K562 (cell line): ENCODE results near the gene DHRS3. TPM values are rescaled to one million over a fixed set of nuclear protein-coding genes. Genes with fewer than 3 reads are reported as not detected.
A peak's percentile ranks its signal among the peaks of the same experiment; 100 is the strongest.

Experiments used
- ASH1L ChIP-seq: fragments of 450-650 bp; IDR thresholded peaks from 2 replicates; pipeline ENCODE4 v1.6.1; 2018; ENCODE audit warnings: borderline replicate concordance, mild to moderate bottlenecking, low read depth; ENCODE audit not compliant: partially characterized antibody
- BRD9 ChIP-seq: fragments of 450-650 bp; IDR thresholded peaks from 2 replicates; pipeline ENCODE4 v1.6.1; 2018; ENCODE audit warnings: low read depth; ENCODE audit not compliant: partially characterized antibody
- CAMTA2 ChIP-seq: fragments of 250-450 bp; sonication (Bioruptor Pico); conservative IDR thresholded peaks from 2 replicates; pipeline ENCODE4 v1.5.1; 2022
- ELF4 ChIP-seq: fragments of 450-650 bp; formaldehyde crosslinking; IDR thresholded peaks from 2 replicates; pipeline ENCODE4 v1.4.0; 2022; ENCODE audit warnings: missing genetic modification characterization
- EP300 ChIP-seq: IDR thresholded peaks from 2 replicates; pipeline ENCODE4 v1.6.1; 2012; ENCODE audit warnings: low read length, improper control_type of control experiment
- ETS1 ChIP-seq: conservative IDR thresholded peaks from 2 replicates; pipeline ENCODE4 v1.6.1; 2011; ENCODE audit warnings: low read depth, mild to moderate bottlenecking, low read length; ENCODE audit not compliant: control insufficient read depth
- FOXA3 ChIP-seq, 2 experiments: fragments of 450-650 bp in 1 of 2; sonication (generic) in 1 of 2; formaldehyde crosslinking; IDR thresholded peaks in 1 of 2; conservative IDR thresholded peaks in 1 of 2; 2 replicates each; pipeline versions ENCODE4 v1.4.0 to v1.8.0; 2020 to 2022; ENCODE audit warnings: mild to moderate bottlenecking in 2 of 2, missing genetic modification reagents in 1 of 2
- GABPB1 ChIP-seq: sonication (generic); formaldehyde crosslinking; IDR thresholded peaks from 2 replicates; pipeline ENCODE4 v1.8.0; 2022; ENCODE audit warnings: mild to moderate bottlenecking, missing genetic modification reagents
- GATA2 ChIP-seq: sonication (generic); formaldehyde crosslinking; IDR thresholded peaks from 2 replicates; pipeline ENCODE4 v1.4.0; 2020; ENCODE audit warnings: mild to moderate bottlenecking, missing genetic modification reagents
- HMG20B ChIP-seq: fragments of 250-450 bp; sonication (Bioruptor Pico); IDR thresholded peaks from 2 replicates; pipeline ENCODE4 v1.5.0; 2021; ENCODE audit warnings: mild to moderate bottlenecking
- KDM2B ChIP-seq: fragments of 250-450 bp; sonication (Bioruptor Pico); IDR thresholded peaks from 2 replicates; pipeline ENCODE4 v1.8.0; 2021; ENCODE audit warnings: mild to moderate bottlenecking, moderate library complexity
- MLLT1 ChIP-seq, 2 experiments: fragments of 450-650 bp; IDR thresholded peaks; 2 replicates each; pipeline ENCODE4 v1.6.1; 2016
- NCOA1 ChIP-seq: fragments of 450-650 bp; IDR thresholded peaks from 2 replicates; pipeline ENCODE4 v1.6.1; 2016; ENCODE audit warnings: low read depth
- PREB ChIP-seq: sonication (generic); formaldehyde crosslinking; IDR thresholded peaks from 2 replicates; pipeline ENCODE4 v1.8.1; 2023; ENCODE audit warnings: mild to moderate bottlenecking, missing genetic modification reagents
- SIN3B ChIP-seq: fragments of 450-650 bp; IDR thresholded peaks from 2 replicates; pipeline ENCODE4 v1.6.1; 2017; ENCODE audit warnings: low read depth, mild to moderate bottlenecking, moderate library complexity
- STAT5A ChIP-seq: IDR thresholded peaks from 2 replicates; pipeline ENCODE4 v1.6.1; 2012; ENCODE audit warnings: low read length, inconsistent platforms, borderline replicate concordance
- THRAP3 ChIP-seq: fragments of 450-650 bp; IDR thresholded peaks from 2 replicates; pipeline ENCODE4 v1.6.1; 2016; ENCODE audit warnings: mild to moderate bottlenecking, inconsistent platforms, borderline replicate concordance
- THRB ChIP-seq: fragments of 450-650 bp; formaldehyde crosslinking; conservative IDR thresholded peaks from 2 replicates; pipeline ENCODE4 v1.4.0; 2022; ENCODE audit warnings: mild to moderate bottlenecking, missing genetic modification characterization
- ZNF311 ChIP-seq: fragments of 250-450 bp; sonication (Bioruptor Pico); IDR thresholded peaks from 2 replicates; pipeline ENCODE4 v1.4.0; 2020; ENCODE audit warnings: mild to moderate bottlenecking, moderate library complexity
- ZNF584 ChIP-seq: fragments of 200-800 bp; sonication (Bioruptor generic); IDR thresholded peaks from 2 replicates; pipeline ENCODE4 v1.6.1; 2016; ENCODE audit warnings: low read depth, mild to moderate bottlenecking, missing genetic modification characterization, missing compliant biosample characterization
- ZNF696 ChIP-seq: fragments of 250-450 bp; sonication (Bioruptor Pico); conservative IDR thresholded peaks from 2 replicates; pipeline ENCODE4 v1.4.0; 2020; ENCODE audit warnings: mild to moderate bottlenecking, moderate library complexity
- ZNF77 ChIP-seq: fragments of 250-450 bp; sonication (Bioruptor Pico); IDR thresholded peaks from 2 replicates; pipeline ENCODE4 v1.5.0; 2020
- ZNF785 ChIP-seq: fragments of 250-450 bp; sonication (Bioruptor Pico); IDR thresholded peaks from 2 replicates; pipeline ENCODE4 v1.4.0; 2020; ENCODE audit warnings: mild to moderate bottlenecking
- polyA plus RNA-seq, 8 experiments: library from polyadenylated mRNA; depleted of rRNA in 4 of 8; stranded (reverse) in 5 of 8; unstranded in 3 of 8; fragments of >200 nt; fragmentation: Nextera tagmentation in 2 of 8; fragmentation: Illumina TruSeq in 1 of 8; extraction: Ambion mirVana in 2 of 8; extraction: Trizol in 1 of 8; gene quantifications; 2 replicates each; pipeline versions ENCODE4 v1.2.1 to v1.2.3, GENCODE V29; 2011 to 2014; ENCODE audit warnings: inconsistent platforms in 1 of 8, missing spikeins in 1 of 8
- total RNA-seq, 7 experiments: library from RNA; depleted of rRNA in 6 of 7; stranded (reverse); fragments of >200 nt in 6 of 7; fragmentation: Illumina TruSeq in 2 of 7; extraction: Trizol in 2 of 7; gene quantifications; 2 replicates each; pipeline versions ENCODE4 v1.2.1 to v1.2.3, GENCODE V29; 2011 to 2021; ENCODE audit warnings: low replicate concordance in 1 of 7

Gene DHRS3
- total and polyA plus RNA-seq, 9 of the 15 experiments (the other 6 are each of a cell fraction or from before 2014, with no cell fraction given), result 21.0 to 116 (median 58.7) TPM

- TF ChIP-seq THRB, result no peak
- no peak for TF ChIP-seq ZNF785 (CRISPR knock-in tag)
- TF ChIP-seq PREB (CRISPR knock-in tag), result no peak
- no peak for TF ChIP-seq ASH1L
- TF ChIP-seq EP300, result peak; percentile 44; the same call in 1 of the 2 replicates
- no peak for TF ChIP-seq ZNF696 (CRISPR knock-in tag)
- TF ChIP-seq BRD9, result no peak
- no peak for TF ChIP-seq KDM2B (CRISPR knock-in tag)
- TF ChIP-seq THRAP3, result no peak
- no peak for TF ChIP-seq CAMTA2 (CRISPR knock-in tag)
- TF ChIP-seq GATA2 (CRISPR knock-in tag), result no peak
- no peak for TF ChIP-seq ELF4 (CRISPR knock-in tag)
- no peak for TF ChIP-seq FOXA3 (CRISPR knock-in tag; conservative IDR thresholded peaks at IDR 0.05 in 1 of 2, IDR thresholded peaks at IDR 0.05 in 1 of 2)
- no peak for TF ChIP-seq SIN3B
- peak in 1 of 2 experiments; percentile 15; a peak in 2 of 4 replicates for TF ChIP-seq MLLT1 (IDR thresholded peaks at IDR 0.05)
- 0 out of 2 replicates have a peak, but pooled peaks have one; percentile 10 for TF ChIP-seq NCOA1
- no peak for TF ChIP-seq GABPB1 (CRISPR knock-in tag)
- no peak for TF ChIP-seq ZNF311 (CRISPR knock-in tag)
- no peak for TF ChIP-seq HMG20B (CRISPR knock-in tag)
- no peak for TF ChIP-seq ZNF584
- peak; percentile 10; the same call in 1 of the 2 replicates for TF ChIP-seq STAT5A
- peak; percentile 18; the same call in 1 of the 2 replicates for TF ChIP-seq ETS1
- no peak for TF ChIP-seq ZNF77 (CRISPR knock-in tag)
Measured at GRCh38 chr1:12618965-12619791, 1.2 kb upstream of the DHRS3 start (continued).
